GM19043 (cell line): ENCODE results near the gene CEP89.
"Not testable (repeated sequence)": the region's sequence is repeated elsewhere in the genome, so short reads cannot be mapped to it uniquely, and the experiment has no call there.

Experiments
- ATAC-seq: cut with Tn5 transposase; IDR thresholded peaks from one replicate; pipeline ENCODE4 v1.9.1; 2021; ENCODE audit warnings: low read depth; ENCODE audit not compliant: unreplicated experiment

Gene CEP89

GRCh38 chr19:32969549-32969948 lies 2.2 kb downstream of the CEP89 start:
- ATAC-seq: no peak

GRCh38 chr19:32966750-32967149 lies 5.0 kb downstream of the CEP89 start:
- no peak for ATAC-seq

- no peak for ATAC-seq
Observed at GRCh38 chr19:32945260-32945659, 26.5 kb downstream of the CEP89 start.

- not testable (repeated sequence) for ATAC-seq
Observed at GRCh38 chr19:32941273-32941672, 30.5 kb downstream of the CEP89 start.

GRCh38 chr19:32936065-32936464 lies 35.7 kb downstream of the CEP89 start:
- ATAC-seq: no peak

- no peak for ATAC-seq
Observed at GRCh38 chr19:32935629-32936028, 36.1 kb downstream of the CEP89 start.

- no peak for ATAC-seq
Observed at GRCh38 chr19:32933571-32933970, 38.2 kb downstream of the CEP89 start.

- ATAC-seq: no peak
Observed at GRCh38 chr19:32930567-32930966, 41.2 kb downstream of the CEP89 start.

GRCh38 chr19:32928806-32929205 lies 43.0 kb downstream of the CEP89 start:
- ATAC-seq: no peak

GRCh38 chr19:32924200-32924599 lies 47.6 kb downstream of the CEP89 start:
- no peak for ATAC-seq

GRCh38 chr19:32921624-32922023 lies 50.1 kb downstream of the CEP89 start:
- ATAC-seq: no peak

GRCh38 chr19:32919365-32919764 lies 52.4 kb downstream of the CEP89 start:
- no peak for ATAC-seq

GRCh38 chr19:32917616-32917996 lies 54.2 kb downstream of the CEP89 start:
- ATAC-seq: no peak

- no peak for ATAC-seq
Observed at GRCh38 chr19:32916969-32917615, 54.7 kb downstream of the CEP89 start.

- ATAC-seq: no peak
Observed at GRCh38 chr19:32914879-32915660, 56.7 kb downstream of the CEP89 start.

GRCh38 chr19:32911467-32911866 lies 60.3 kb downstream of the CEP89 start:
- ATAC-seq: no peak

- ATAC-seq: no peak
Observed at GRCh38 chr19:32910874-32911273, 60.9 kb downstream of the CEP89 start.

GRCh38 chr19:32910094-32910493 lies 61.7 kb downstream of the CEP89 start:
- ATAC-seq: no peak

- no peak for ATAC-seq
Observed at GRCh38 chr19:32909257-32909656, 62.5 kb downstream of the CEP89 start.

GRCh38 chr19:32908641-32909190 lies 63.0 kb downstream of the CEP89 start:
- no peak for ATAC-seq

- ATAC-seq: no peak
Observed at GRCh38 chr19:32902448-32902847, 69.3 kb downstream of the CEP89 start.
